OCI-LY3 (cell line): ENCODE results near the gene TRIM33.
"Not testable (repeated sequence)": the region's sequence is repeated elsewhere in the genome, so short reads cannot be mapped to it uniquely, and the experiment has no call there.

Source experiments
- H2AFZ ChIP-seq: fragments of 200-600, 300-600 bp; shearing (Covaris generic); 2 replicates; pipeline ENCODE4 v1.6.0; 2014; ENCODE audit warnings: antibody characterized with exemption, low read depth, low read length
- H3K27ac ChIP-seq: fragments of 200-600, 300-600 bp; sonication (generic); 2 replicates; pipeline ENCODE4 v1.5.1; 2014; ENCODE audit warnings: mild to moderate bottlenecking, low read length, moderate library complexity, mixed read lengths
- H3K27me3 ChIP-seq: fragments of 200-600, 300-600 bp; sonication (generic); 2 replicates; pipeline ENCODE4 v1.6.1; 2014; ENCODE audit warnings: low read depth, low read length, mixed read lengths
- H3K36me3 ChIP-seq: fragments of 200-600, 300-600 bp; sonication (generic); replicated peaks from 2 replicates; pipeline ENCODE3; 2014; ENCODE audit warnings: low read depth, low read length, mixed read lengths
- H3K4me1 ChIP-seq: fragments of 300-600, 200-600 bp; sonication (generic); 2 replicates; pipeline ENCODE4 v1.6.1; 2014; ENCODE audit warnings: low read length, mixed read lengths
- H3K4me2 ChIP-seq: fragments of 200-600, 300-600 bp; sonication (generic); 2 replicates; pipeline ENCODE4 v1.6.1; 2014; ENCODE audit warnings: low read length, mixed read lengths
- H3K4me3 ChIP-seq: fragments of 300-600, 200-600 bp; sonication (generic); 2 replicates; pipeline ENCODE4 v1.5.1; 2014; ENCODE audit warnings: antibody characterized with exemption, mild to moderate bottlenecking, low read length, moderate library complexity
- H3K79me2 ChIP-seq: fragments of 300-600, 200-600 bp; shearing (Covaris generic); 2 replicates; pipeline ENCODE4 v1.6.1; 2014; ENCODE audit warnings: mild to moderate bottlenecking, low read length, mixed read lengths
- H3K9ac ChIP-seq: fragments of 300-600, 200-600 bp; shearing (Covaris generic); 2 replicates; pipeline ENCODE4 v1.6.0; 2014; ENCODE audit warnings: mild to moderate bottlenecking, low read length, moderate library complexity
- H3K9me3 ChIP-seq: fragments of 200-600, 300-600 bp; shearing (Covaris generic); 2 replicates; pipeline ENCODE4 v1.6.1; 2014; ENCODE audit warnings: low read length, mixed read lengths; ENCODE audit not compliant: insufficient read depth
- H4K20me1 ChIP-seq: fragments of 200-600, 300-600 bp; sonication (generic); 2 replicates; pipeline ENCODE4 v1.6.1; 2016; ENCODE audit warnings: low read length, mixed read lengths; ENCODE audit not compliant: insufficient read depth
- CTCF ChIP-seq: fragments of 200-600, 300-600 bp; sonication (generic); IDR thresholded peaks from 2 replicates; pipeline ENCODE4 v1.5.1; 2014; ENCODE audit warnings: antibody characterized with exemption, low read length, low read depth
- EZH2phosphoT487 ChIP-seq: fragments of 200-600 bp; shearing (Covaris generic); IDR thresholded peaks from 2 replicates; pipeline ENCODE4 v1.6.1; 2018; ENCODE audit warnings: antibody characterized with exemption, mixed run types, low read depth

TRIM33 gene

GRCh38 chr1:114453361-114453784 lies 57.6 kb downstream of the TRIM33 start:
- Histone ChIP-seq H3K4me1 (no peaks in the 10 kb centered on the region), H3K27ac (no peak overlapping the region), H3K4me2 (no peak overlapping the region), H3K4me3 (no peak overlapping the region), H3K9me3 (no peaks in the 10 kb centered on the region), H3K9ac (no peak overlapping the region), H2AFZ (no peak overlapping the region), H3K79me2 (no peaks in the 10 kb centered on the region), H3K36me3 (peaks cover 16% of the 10 kb centered on the region), H3K27me3 (no peaks in the 10 kb centered on the region), H4K20me1 (no peaks in the 10 kb centered on the region)
- TF ChIP-seq CTCF (no peak), EZH2phosphoT487 (no peak)

GRCh38 chr1:114448370-114449036 lies 62.5 kb downstream of the TRIM33 start:
- Histone ChIP-seq H3K27me3 (no peaks in the 10 kb centered on the region), H3K79me2 (no peaks in the 10 kb centered on the region), H3K4me1 (peaks cover 6% of the 10 kb centered on the region; the same call in 1 of the 2 replicates), H3K4me2 (no peak overlapping the region), H3K9ac (no peak overlapping the region), H3K36me3 (peaks cover 5% of the 10 kb centered on the region), H3K9me3 (no peaks in the 10 kb centered on the region), H4K20me1 (no peaks in the 10 kb centered on the region), H3K27ac (no peak overlapping the region), H2AFZ (no peak overlapping the region), H3K4me3 (no peak overlapping the region)
- no peak for TF ChIP-seq EZH2phosphoT487
- TF ChIP-seq CTCF: no peak

GRCh38 chr1:114446198-114446597 lies 64.8 kb downstream of the TRIM33 start:
- Histone ChIP-seq H3K27me3 (no peaks in the 10 kb centered on the region), H3K4me3 (no peak overlapping the region), H3K4me1 (peaks cover 6% of the 10 kb centered on the region; the same call in 1 of the 2 replicates), H3K27ac (no peak overlapping the region), H3K79me2 (no peaks in the 10 kb centered on the region), H2AFZ (no peak overlapping the region), H4K20me1 (no peaks in the 10 kb centered on the region), H3K36me3 (peaks cover 4% of the 10 kb centered on the region), H3K9ac (no peak overlapping the region), H3K9me3 (no peaks in the 10 kb centered on the region), H3K4me2 (no peak overlapping the region)
- TF ChIP-seq EZH2phosphoT487 (no peak), CTCF (no peak)

- not testable (repeated sequence) for H3K27me3 ChIP-seq, H2AFZ ChIP-seq, H3K4me2 ChIP-seq, H3K27ac ChIP-seq, H3K36me3 ChIP-seq, H3K9ac ChIP-seq, H3K4me1 ChIP-seq, H3K79me2 ChIP-seq, H4K20me1 ChIP-seq, H3K4me3 ChIP-seq, H3K9me3 ChIP-seq
These were observed 67.8 kb downstream of the TRIM33 start for GRCh38 chr1:114443226-114443625.
